HG02798 (cell line): ENCODE results near the gene TIMM17A.
"Not testable (repeated sequence)": the region's sequence is repeated elsewhere in the genome, so short reads cannot be mapped to it uniquely, and the experiment has no call there.

Experiments used
- ATAC-seq: cut with Tn5 transposase; IDR thresholded peaks from one replicate; pipeline ENCODE4 v1.9.1; 2021; ENCODE audit warnings: mild to moderate bottlenecking; ENCODE audit not compliant: unreplicated experiment, poor library complexity

Gene TIMM17A

GRCh38 chr1:201939148-201939547 is 16.2 kb upstream of the TIMM17A start:
- no peak for ATAC-seq

GRCh38 chr1:201939574-201939973 is 15.7 kb upstream of the TIMM17A start:
- ATAC-seq, result no peak

- ATAC-seq, result not testable (repeated sequence)
These were observed 15.0 kb upstream of the TIMM17A start for GRCh38 chr1:201940316-201940715.

- ATAC-seq, result no peak
These were observed 13.7 kb upstream of the TIMM17A start for GRCh38 chr1:201941420-201942128.

- ATAC-seq, result no peak
These were observed 13.2 kb upstream of the TIMM17A start for GRCh38 chr1:201942129-201942495.

- no peak for ATAC-seq
These were observed 11.3 kb upstream of the TIMM17A start for GRCh38 chr1:201944002-201944401.

- ATAC-seq, result no peak
These were observed 10.7 kb upstream of the TIMM17A start for GRCh38 chr1:201944639-201945038.

GRCh38 chr1:201945157-201945556 is 10.1 kb upstream of the TIMM17A start:
- ATAC-seq, result no peak

- ATAC-seq, result no peak
These were observed 9.5 kb upstream of the TIMM17A start for GRCh38 chr1:201945863-201946223.

- no peak for ATAC-seq
These were observed 8.9 kb upstream of the TIMM17A start, which contains the start of gene LMOD1 for GRCh38 chr1:201946224-201946908. LMOD1 (minus strand) TSS chr1:201946548; CDS start chr1:201946340, 208 bp downstream.

- no peak for ATAC-seq
These were observed 7.7 kb upstream of the TIMM17A start for GRCh38 chr1:201947697-201948008.

- ATAC-seq, result no peak
These were observed 5.8 kb upstream of the TIMM17A start for GRCh38 chr1:201949491-201949890.

GRCh38 chr1:201954263-201955008 is 867 bp upstream of the TIMM17A start:
- ATAC-seq, result no peak

GRCh38 chr1:201955729-201956143 is 433 bp downstream of the TIMM17A start:
- ATAC-seq, result no peak

GRCh38 chr1:201958348-201958747 is 3.0 kb downstream of the TIMM17A start:
- no peak for ATAC-seq

- ATAC-seq, result not testable (repeated sequence)
These were observed 7.1 kb downstream of the TIMM17A start for GRCh38 chr1:201962382-201962781.

GRCh38 chr1:201964261-201964660 is 9.0 kb downstream of the TIMM17A start:
- no peak for ATAC-seq

- ATAC-seq, result no peak
These were observed 10.9 kb downstream of the TIMM17A start for GRCh38 chr1:201966171-201966570.

GRCh38 chr1:201968202-201968925 is 13.1 kb downstream of the TIMM17A start:
- ATAC-seq, result no peak

GRCh38 chr1:201970334-201971159 is 15.2 kb downstream of the TIMM17A start:
- ATAC-seq, result no peak
